MM.1S (cell line): ENCODE data around the gene F2RL3.

Experiments used
- EZH2 ChIP-seq: fragments of 300-600 bp; sonication (generic); optimal IDR thresholded peaks from 2 replicates; pipeline ENCODE3; 2017; ENCODE audit warnings: low read depth, mild to moderate bottlenecking, antibody characterized with exemption, low read length, mixed read lengths
- EZH2phosphoT487 ChIP-seq: fragments of 300-600 bp; sonication (generic); IDR thresholded peaks from 2 replicates; pipeline ENCODE4 v1.6.1; 2018; ENCODE audit warnings: antibody characterized with exemption, low read length
- TF ChIP-seq, protein P1 (sequence below): fragments of 300-600 bp; sonication (generic); IDR thresholded peaks from 2 replicates; pipeline ENCODE4 v1.5.1; 2016; ENCODE audit warnings: antibody characterized with exemption, low read length, mixed read lengths

DNA sequence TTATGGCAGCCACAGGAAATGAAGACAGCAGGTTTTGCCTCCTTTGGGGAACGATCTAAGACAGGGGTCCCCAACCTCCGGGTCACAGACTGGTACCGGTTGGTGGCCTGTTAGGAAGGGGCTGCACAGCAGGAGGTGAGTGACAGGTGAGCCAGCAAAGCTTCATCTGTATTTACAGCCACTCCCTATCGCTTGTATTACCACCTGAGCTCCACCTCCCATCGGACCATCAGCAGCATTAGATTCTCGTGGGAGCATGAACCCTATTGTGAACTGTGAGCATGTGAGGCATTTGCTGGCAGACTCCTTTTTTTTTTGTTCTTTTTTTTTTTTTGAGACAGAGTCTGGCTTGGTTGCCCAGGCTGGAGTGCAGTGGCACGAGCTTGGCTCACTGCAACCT lies 22.2 kb downstream of the F2RL3 start:
- TF ChIP-seq, protein P1, sequence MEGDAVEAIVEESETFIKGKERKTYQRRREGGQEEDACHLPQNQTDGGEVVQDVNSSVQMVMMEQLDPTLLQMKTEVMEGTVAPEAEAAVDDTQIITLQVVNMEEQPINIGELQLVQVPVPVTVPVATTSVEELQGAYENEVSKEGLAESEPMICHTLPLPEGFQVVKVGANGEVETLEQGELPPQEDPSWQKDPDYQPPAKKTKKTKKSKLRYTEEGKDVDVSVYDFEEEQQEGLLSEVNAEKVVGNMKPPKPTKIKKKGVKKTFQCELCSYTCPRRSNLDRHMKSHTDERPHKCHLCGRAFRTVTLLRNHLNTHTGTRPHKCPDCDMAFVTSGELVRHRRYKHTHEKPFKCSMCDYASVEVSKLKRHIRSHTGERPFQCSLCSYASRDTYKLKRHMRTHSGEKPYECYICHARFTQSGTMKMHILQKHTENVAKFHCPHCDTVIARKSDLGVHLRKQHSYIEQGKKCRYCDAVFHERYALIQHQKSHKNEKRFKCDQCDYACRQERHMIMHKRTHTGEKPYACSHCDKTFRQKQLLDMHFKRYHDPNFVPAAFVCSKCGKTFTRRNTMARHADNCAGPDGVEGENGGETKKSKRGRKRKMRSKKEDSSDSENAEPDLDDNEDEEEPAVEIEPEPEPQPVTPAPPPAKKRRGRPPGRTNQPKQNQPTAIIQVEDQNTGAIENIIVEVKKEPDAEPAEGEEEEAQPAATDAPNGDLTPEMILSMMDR: no peak
- TF ChIP-seq EZH2phosphoT487: no peak
- TF ChIP-seq EZH2: no peak
